Measurements from ENCODE around the gene CECR2. TPM values are rescaled to one million over a fixed set of nuclear protein-coding genes. Genes with fewer than 3 reads are reported as not detected.

Gene CECR2
- total RNA-seq, 1 experiment from 2014 or later: not detected

- DNase-seq (ENCODE audit: low read depth in 1 of 2, low spot score in 2 of 2): no peak
- Histone ChIP-seq H3K27ac (no peak overlapping the region), H3K27me3 (replicated peaks) (no peaks in the 10 kb centered on the region), H3K9me3 (replicated peaks) (no peaks in the 10 kb centered on the region), H3K4me3 (no peak overlapping the region), H3K4me1 (replicated peaks) (peaks cover 8% of the 10 kb centered on the region; the same call in 1 of the 2 replicates), H3K36me3 (no peaks in the 10 kb centered on the region)
Measured at GRCh38 chr22:17570851-17571631, 201.8 kb downstream of the CECR2 start.

- DNase-seq (ENCODE audit: low read depth in 1 of 2, low spot score in 2 of 2): no peak
- H3K4me1 ChIP-seq (replicated peaks): peaks cover 8% of the 10 kb centered on the region
- no peaks in the 10 kb centered on the region for H3K27me3 ChIP-seq (replicated peaks)
- no peak overlapping the region for H3K27ac ChIP-seq
- H3K9me3 ChIP-seq (replicated peaks): no peaks in the 10 kb centered on the region
- no peak overlapping the region for H3K4me3 ChIP-seq
- no peaks in the 10 kb centered on the region for H3K36me3 ChIP-seq
Measured at GRCh38 chr22:17575151-17575550, 205.9 kb downstream of the CECR2 start.

- no peak overlapping the region for H3K27ac ChIP-seq
- H3K9me3 ChIP-seq (replicated peaks): no peaks in the 10 kb centered on the region
- no peaks in the 10 kb centered on the region for H3K36me3 ChIP-seq
- H3K27me3 ChIP-seq (replicated peaks): no peaks in the 10 kb centered on the region
- no peak for DNase-seq (ENCODE audit: low read depth in 1 of 2, low spot score in 2 of 2)
- no peak overlapping the region for H3K4me3 ChIP-seq
- H3K4me1 ChIP-seq (replicated peaks): peaks cover 11% of the 10 kb centered on the region
Measured at GRCh38 chr22:17575681-17576080, 206.4 kb downstream of the CECR2 start.

- DNase-seq (ENCODE audit: low read depth in 1 of 2, low spot score in 2 of 2): peak in 1 of 2 experiments; percentile 19
- H3K27ac ChIP-seq: no peak overlapping the region
- no peaks in the 10 kb centered on the region for H3K9me3 ChIP-seq (replicated peaks)
- no peaks in the 10 kb centered on the region for H3K36me3 ChIP-seq
- H3K4me1 ChIP-seq (replicated peaks): peaks cover 6% of the 10 kb centered on the region
- no peaks in the 10 kb centered on the region for H3K27me3 ChIP-seq (replicated peaks)
- H3K4me3 ChIP-seq: no peak overlapping the region
Measured at GRCh38 chr22:17576470-17576869, 207.2 kb downstream of the CECR2 start.

GRCh38 chr22:17578136-17578754 lies 209.0 kb downstream of the CECR2 start:
- no peaks in the 10 kb centered on the region for H3K27me3 ChIP-seq (replicated peaks)
- no peaks in the 10 kb centered on the region for H3K9me3 ChIP-seq (replicated peaks)
- no peak for DNase-seq (ENCODE audit: low read depth in 1 of 2, low spot score in 2 of 2)
- no peak overlapping the region for H3K27ac ChIP-seq
- H3K4me3 ChIP-seq: no peak overlapping the region
- no peaks in the 10 kb centered on the region for H3K36me3 ChIP-seq
- peaks cover 6% of the 10 kb centered on the region for H3K4me1 ChIP-seq (replicated peaks)

GRCh38 chr22:17579535-17579981 lies 210.3 kb downstream of the CECR2 start:
- Histone ChIP-seq H3K4me1 (replicated peaks) (peaks cover 6% of the 10 kb centered on the region), H3K36me3 (no peaks in the 10 kb centered on the region), H3K4me3 (no peak overlapping the region), H3K27ac (no peak overlapping the region), H3K27me3 (replicated peaks) (no peaks in the 10 kb centered on the region), H3K9me3 (replicated peaks) (no peaks in the 10 kb centered on the region)
- DNase-seq (ENCODE audit: low read depth in 1 of 2, low spot score in 2 of 2): no peak

- H3K4me1 ChIP-seq (replicated peaks): peaks cover 6% of the 10 kb centered on the region
- no peak for DNase-seq (ENCODE audit: low read depth in 1 of 2, low spot score in 2 of 2)
Measured at GRCh38 chr22:17580441-17581031, 211.3 kb downstream of the CECR2 start.

GRCh38 chr22:17581056-17581455 lies 211.8 kb downstream of the CECR2 start:
- H3K36me3 ChIP-seq: no peaks in the 10 kb centered on the region
- peaks cover 6% of the 10 kb centered on the region for H3K4me1 ChIP-seq (replicated peaks)
- H3K27ac ChIP-seq: no peak overlapping the region
- no peak overlapping the region for H3K4me3 ChIP-seq
- H3K9me3 ChIP-seq (replicated peaks): no peaks in the 10 kb centered on the region
- no peak for DNase-seq (ENCODE audit: low read depth in 1 of 2, low spot score in 2 of 2)
- no peaks in the 10 kb centered on the region for H3K27me3 ChIP-seq (replicated peaks)

More at GRCh38 chr22:17580441-17581031, 211.3 kb downstream of the CECR2 start:
- Histone ChIP-seq H3K36me3 (no peaks in the 10 kb centered on the region), H3K9me3 (replicated peaks) (no peaks in the 10 kb centered on the region), H3K27ac (no peak overlapping the region), H3K4me3 (no peak overlapping the region), H3K27me3 (replicated peaks) (no peaks in the 10 kb centered on the region)

GRCh38 chr22:17581631-17582030 lies 212.4 kb downstream of the CECR2 start:
- Histone ChIP-seq H3K27me3 (replicated peaks) (no peaks in the 10 kb centered on the region), H3K9me3 (replicated peaks) (no peaks in the 10 kb centered on the region), H3K4me1 (replicated peaks) (peaks cover 6% of the 10 kb centered on the region), H3K4me3 (no peak overlapping the region), H3K27ac (no peak overlapping the region), H3K36me3 (no peaks in the 10 kb centered on the region)
- DNase-seq (ENCODE audit: low read depth in 1 of 2, low spot score in 2 of 2): no peak

GRCh38 chr22:17583151-17583550 lies 213.9 kb downstream of the CECR2 start:
- Histone ChIP-seq H3K4me1 (replicated peaks) (peaks cover 6% of the 10 kb centered on the region; the same call in 1 of the 2 replicates), H3K36me3 (no peaks in the 10 kb centered on the region), H3K9me3 (replicated peaks) (no peaks in the 10 kb centered on the region), H3K27me3 (replicated peaks) (no peaks in the 10 kb centered on the region), H3K4me3 (no peak overlapping the region), H3K27ac (no peak overlapping the region)
- DNase-seq (ENCODE audit: low read depth in 1 of 2, low spot score in 2 of 2): no peak

GRCh38 chr22:17586831-17587440 lies 217.7 kb downstream of the CECR2 start:
- no peak overlapping the region for H3K27ac ChIP-seq
- peaks cover 19% of the 10 kb centered on the region for H3K36me3 ChIP-seq
- H3K9me3 ChIP-seq (replicated peaks): no peaks in the 10 kb centered on the region
- H3K27me3 ChIP-seq (replicated peaks): no peaks in the 10 kb centered on the region
- H3K4me3 ChIP-seq: no peak overlapping the region
- DNase-seq (ENCODE audit: low read depth in 1 of 2, low spot score in 2 of 2): no peak
- H3K4me1 ChIP-seq (replicated peaks): no peaks in the 10 kb centered on the region

GRCh38 chr22:17587629-17588028 lies 218.4 kb downstream of the CECR2 start:
- no peaks in the 10 kb centered on the region for H3K27me3 ChIP-seq (replicated peaks)

GRCh38 chr22:17588606-17589005 lies 219.3 kb downstream of the CECR2 start:
- no peak for DNase-seq (ENCODE audit: low read depth in 1 of 2, low spot score in 2 of 2)
- Histone ChIP-seq H3K9me3 (replicated peaks) (no peaks in the 10 kb centered on the region), H3K4me3 (no peak overlapping the region), H3K36me3 (peaks cover 33% of the 10 kb centered on the region), H3K4me1 (replicated peaks) (no peaks in the 10 kb centered on the region), H3K27ac (no peak overlapping the region), H3K27me3 (replicated peaks) (no peaks in the 10 kb centered on the region)

More at GRCh38 chr22:17587629-17588028, 218.4 kb downstream of the CECR2 start:
- Histone ChIP-seq H3K36me3 (peaks cover 25% of the 10 kb centered on the region), H3K4me1 (replicated peaks) (no peaks in the 10 kb centered on the region), H3K9me3 (replicated peaks) (no peaks in the 10 kb centered on the region), H3K27ac (no peak overlapping the region), H3K4me3 (no peak overlapping the region)
- no peak for DNase-seq (ENCODE audit: low read depth in 1 of 2, low spot score in 2 of 2)
